A549 (cell line): ENCODE data around the gene EPN3.

ENCODE experiments used
- EP300 ChIP-seq, 2 experiments: fragments of >200 bp; sonication (Bioruptor Twin); formaldehyde crosslinking; IDR thresholded peaks; 2 replicates in 1 of 2; 3 replicates in 1 of 2; pipeline ENCODE4 v1.6.1; 2016 to 2017
- JUN ChIP-seq, 2 experiments: fragments of >200 bp; sonication (Bioruptor Twin); formaldehyde crosslinking; IDR thresholded peaks; 2 replicates in 1 of 2; 3 replicates in 1 of 2; pipeline ENCODE4 v1.6.1; 2016 to 2017
- JUNB ChIP-seq: fragments of >200 bp; sonication (Bioruptor Twin); formaldehyde crosslinking; IDR thresholded peaks from 2 replicates; pipeline ENCODE4 v1.6.1; 2016
- RCOR1 ChIP-seq: fragments of 150-350 bp; IDR thresholded peaks from 2 replicates; pipeline ENCODE4 v1.6.1; 2014; ENCODE audit warnings: antibody characterized with exemption, low read length, low read depth
- REST ChIP-seq: fragments of 200-600 bp; sonication (generic); IDR thresholded peaks from 2 replicates; pipeline ENCODE4 v1.6.1; 2016; ENCODE audit warnings: antibody characterized with exemption, mild to moderate bottlenecking, moderate library complexity
- ZC3H11A ChIP-seq: fragments of 450-650 bp; IDR thresholded peaks from 2 replicates; pipeline ENCODE4 v1.6.1; 2014; ENCODE audit warnings: antibody characterized with exemption, mild to moderate bottlenecking
- TF ChIP-seq, protein P1 (sequence below): fragments of >200 bp; sonication (Bioruptor Twin); formaldehyde crosslinking; IDR thresholded peaks from 3 replicates; pipeline ENCODE4 v1.5.1; 2016

DNA sequence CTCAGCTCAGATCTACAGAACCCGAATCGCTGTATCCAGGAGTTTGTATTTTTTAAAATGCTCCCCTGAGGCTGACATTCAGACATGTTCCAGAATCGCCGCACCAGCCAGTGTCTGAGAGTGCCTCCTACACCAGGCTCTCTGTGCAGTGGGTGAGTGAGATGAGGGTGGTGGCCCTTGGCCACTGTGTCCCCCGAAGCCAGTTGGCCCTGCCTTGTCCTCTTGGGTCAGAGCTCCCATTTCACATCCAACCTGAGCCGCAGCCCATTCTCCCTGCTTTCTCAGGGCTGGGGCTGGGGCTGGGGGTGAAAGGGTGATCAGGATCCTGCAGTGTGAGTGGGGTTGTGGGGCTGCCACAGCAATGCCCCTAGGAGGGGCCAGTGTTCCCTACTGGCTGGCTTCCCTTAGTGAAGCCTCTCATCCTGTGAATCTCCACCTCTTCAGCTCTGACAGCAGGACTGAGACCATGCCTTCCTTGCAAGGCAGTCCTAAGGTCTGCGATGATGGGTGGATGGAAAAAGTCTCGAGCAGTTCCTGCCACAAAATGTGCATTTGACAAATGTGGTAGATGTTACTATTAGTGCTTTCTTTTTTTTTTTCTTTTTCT, 37.2 kb upstream of the EPN3 start:
- TF ChIP-seq RCOR1: no peak
- TF ChIP-seq, protein P1, sequence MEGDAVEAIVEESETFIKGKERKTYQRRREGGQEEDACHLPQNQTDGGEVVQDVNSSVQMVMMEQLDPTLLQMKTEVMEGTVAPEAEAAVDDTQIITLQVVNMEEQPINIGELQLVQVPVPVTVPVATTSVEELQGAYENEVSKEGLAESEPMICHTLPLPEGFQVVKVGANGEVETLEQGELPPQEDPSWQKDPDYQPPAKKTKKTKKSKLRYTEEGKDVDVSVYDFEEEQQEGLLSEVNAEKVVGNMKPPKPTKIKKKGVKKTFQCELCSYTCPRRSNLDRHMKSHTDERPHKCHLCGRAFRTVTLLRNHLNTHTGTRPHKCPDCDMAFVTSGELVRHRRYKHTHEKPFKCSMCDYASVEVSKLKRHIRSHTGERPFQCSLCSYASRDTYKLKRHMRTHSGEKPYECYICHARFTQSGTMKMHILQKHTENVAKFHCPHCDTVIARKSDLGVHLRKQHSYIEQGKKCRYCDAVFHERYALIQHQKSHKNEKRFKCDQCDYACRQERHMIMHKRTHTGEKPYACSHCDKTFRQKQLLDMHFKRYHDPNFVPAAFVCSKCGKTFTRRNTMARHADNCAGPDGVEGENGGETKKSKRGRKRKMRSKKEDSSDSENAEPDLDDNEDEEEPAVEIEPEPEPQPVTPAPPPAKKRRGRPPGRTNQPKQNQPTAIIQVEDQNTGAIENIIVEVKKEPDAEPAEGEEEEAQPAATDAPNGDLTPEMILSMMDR: no peak
- TF ChIP-seq JUNB: no peak
- no peak for TF ChIP-seq EP300 (IDR thresholded peaks at IDR 0.05)
- no peak for TF ChIP-seq ZC3H11A
- TF ChIP-seq REST: no peak
- no peak for TF ChIP-seq JUN (IDR thresholded peaks at IDR 0.05)
